ENCODE data around the gene EZH2.

- TF ChIP-seq POLR2A (IDR thresholded peaks at IDR 0.05) (no peak), CTCF (IDR thresholded peaks at IDR 0.05) (no peak), POLR2AphosphoS5 (IDR thresholded peaks at IDR 0.05) (no peak)
Measured at GRCh38 chr7:148916186-148916585, 32.1 kb upstream of the EZH2 start.

All from sigmoid colon (tissue), 4 donors.